ENCODE results near the gene RIGI.
A peak's percentile ranks its signal among the peaks of the same experiment; 100 is the strongest.
"Not testable (repeated sequence)": the region's sequence is repeated elsewhere in the genome, so short reads cannot be mapped to it uniquely, and the experiment has no call there.

The RIGI gene

GRCh38 chr9:32525709-32526030 lies 326 bp downstream of the RIGI start:
- DNase-seq = no peak

- DNase-seq = peak; percentile 31
These were observed 896 bp downstream of the RIGI start for GRCh38 chr9:32524892-32525708.

- not testable (repeated sequence) for DNase-seq
These were observed 1.5 kb downstream of the RIGI start for GRCh38 chr9:32524558-32524891.

- DNase-seq = no peak
These were observed 2.1 kb downstream of the RIGI start for GRCh38 chr9:32523910-32524309.

DNA sequence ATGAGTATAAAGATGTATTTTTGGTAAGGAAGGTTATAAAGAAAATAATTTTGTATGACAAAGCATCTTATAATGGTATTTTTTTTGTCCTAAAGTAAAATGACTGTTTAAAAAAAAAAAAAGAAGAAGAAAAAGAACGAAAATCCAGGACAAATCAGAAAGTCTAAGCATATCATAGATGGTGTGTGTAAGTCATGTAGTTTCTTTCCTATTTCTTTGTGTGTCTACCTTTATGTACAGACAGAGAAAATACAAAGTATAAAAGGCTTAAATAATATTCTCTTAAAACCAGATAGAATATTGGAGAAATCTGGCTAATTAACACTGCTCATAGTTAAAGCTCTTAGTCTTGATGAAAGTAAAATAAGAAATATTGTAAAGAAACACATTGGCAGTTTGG lies 7.7 kb downstream of the RIGI start:
- no peak for DNase-seq

- no peak for DNase-seq
These were observed 9.8 kb downstream of the RIGI start for GRCh38 chr9:32516241-32516640.

DNA sequence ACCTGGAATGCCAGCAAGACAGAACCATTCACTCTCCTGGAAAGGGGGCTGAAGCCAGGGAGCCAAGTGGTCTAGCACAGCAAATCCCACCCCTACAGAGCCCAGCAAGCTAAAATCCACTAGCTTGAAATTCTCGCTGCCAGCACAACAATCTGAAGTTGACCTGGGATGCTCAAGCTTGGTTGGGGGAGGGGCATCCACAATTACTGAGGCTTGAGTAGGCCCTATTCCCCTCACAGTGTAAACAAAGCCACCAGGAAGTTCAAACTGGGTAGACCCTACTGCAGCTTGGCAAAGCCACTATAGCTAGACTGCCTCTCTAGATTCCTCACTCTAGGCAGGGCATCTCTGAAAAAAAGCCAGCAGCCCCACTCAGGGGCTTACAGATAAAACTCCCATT lies 17.3 kb downstream of the RIGI start:
- DNase-seq = no peak

DNA sequence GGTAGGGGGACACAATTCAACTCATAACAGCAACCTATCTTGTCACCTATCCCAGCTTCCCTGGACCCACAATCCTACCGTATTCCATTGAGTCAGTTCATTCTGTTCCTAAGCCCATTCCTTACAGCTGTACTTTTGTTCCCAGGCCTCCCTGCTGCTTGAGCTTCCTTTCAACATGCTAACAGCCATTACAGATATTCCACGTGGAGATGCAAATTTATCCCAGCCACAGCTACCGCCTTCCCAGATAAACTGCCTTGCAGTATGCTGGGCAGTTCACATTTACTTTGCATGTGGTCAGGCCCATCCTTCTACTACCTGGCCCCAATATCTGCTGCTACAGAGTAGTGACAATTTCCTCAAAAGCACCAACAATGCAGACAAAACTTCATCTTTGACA lies 23.0 kb downstream of the RIGI start:
- no peak for DNase-seq

GRCh38 chr9:32502464-32502863 lies 23.5 kb downstream of the RIGI start:
- no peak for DNase-seq

DNA sequence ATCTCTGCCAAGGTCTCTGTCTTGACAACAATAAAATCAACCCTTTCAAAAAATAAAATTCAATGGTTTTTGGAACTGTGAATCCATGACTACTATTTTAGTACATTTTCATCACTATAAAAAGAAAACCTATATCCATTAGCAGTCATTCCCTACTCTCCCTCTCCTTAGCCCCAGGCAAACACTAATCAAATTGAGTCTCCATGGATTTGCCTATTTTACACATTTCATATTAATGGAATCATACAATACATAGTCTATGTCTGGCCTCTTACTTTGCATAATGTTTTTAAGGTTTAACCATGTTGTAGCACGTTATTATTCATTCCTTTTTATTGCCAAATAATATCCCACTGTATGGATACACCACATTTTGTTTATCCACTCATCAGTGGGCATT lies 24.1 kb downstream of the RIGI start:
- DNase-seq = no peak

DNA sequence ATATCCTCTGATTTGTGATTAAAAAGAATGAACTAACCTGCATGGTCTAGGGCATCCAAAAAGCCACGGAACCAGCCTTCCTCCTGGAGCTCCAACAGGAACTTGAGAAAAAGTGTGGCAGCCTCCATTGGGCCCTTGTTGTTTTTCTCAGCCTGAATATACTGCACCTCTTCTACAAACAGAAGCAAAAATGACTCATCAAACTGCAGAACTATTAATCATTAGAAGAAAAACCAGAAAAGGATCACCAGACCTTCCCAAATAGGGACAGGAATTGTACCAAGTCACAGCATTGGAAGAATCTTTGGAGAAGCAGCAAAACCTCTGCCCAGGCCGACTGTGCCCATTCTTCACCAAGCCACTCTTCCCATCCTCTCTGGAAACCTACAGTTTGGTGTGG lies 25.2 kb downstream of the RIGI start:
- no peak for DNase-seq

GRCh38 chr9:32497921-32498320 lies 28.1 kb downstream of the RIGI start:
- DNase-seq = no peak

DNA sequence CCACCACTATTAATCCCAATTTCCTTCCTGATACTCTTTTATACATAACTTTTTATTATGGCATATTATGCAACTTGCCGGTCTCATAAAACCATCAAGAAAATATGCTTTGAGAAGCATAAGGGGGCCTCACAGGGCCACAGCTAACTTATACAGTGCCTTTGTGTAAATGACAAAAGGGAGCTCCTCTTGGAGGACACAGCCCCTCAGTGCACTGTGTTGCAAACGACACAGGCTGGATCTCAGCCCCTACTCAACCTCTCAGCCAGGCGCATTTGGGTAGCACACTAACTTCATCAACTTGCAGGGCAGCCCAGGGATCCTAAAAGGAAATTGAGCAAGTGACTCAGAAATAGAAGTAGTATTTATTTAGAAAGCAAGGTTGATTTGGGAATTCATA lies 35.4 kb downstream of the RIGI start:
- DNase-seq = no peak

DNA sequence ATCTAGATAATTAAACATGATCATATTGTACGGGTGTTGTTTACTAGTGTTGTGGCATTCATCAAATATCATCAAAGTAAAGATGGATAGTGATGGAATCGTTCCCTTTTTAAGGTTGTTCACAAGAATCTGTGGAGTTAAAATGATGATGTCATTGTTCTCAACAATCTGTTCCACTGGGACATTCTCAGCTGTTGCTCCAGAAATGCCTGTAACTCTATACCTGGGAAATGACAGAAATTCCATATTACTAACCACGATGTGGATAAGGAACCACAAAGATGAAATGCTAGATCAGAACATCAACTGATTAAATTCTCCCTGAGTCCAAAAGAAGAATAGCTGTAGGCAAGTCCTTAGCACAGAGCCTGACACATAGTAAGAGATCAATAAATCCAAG lies 38.0 kb downstream of the RIGI start:
- no peak for DNase-seq

GRCh38 chr9:32486839-32487562 lies 39.0 kb downstream of the RIGI start:
- no peak for DNase-seq

GRCh38 chr9:32483343-32483742 lies 42.7 kb downstream of the RIGI start:
- DNase-seq = no peak
